HG03139 (cell line): ENCODE measurements around the gene PRSS50.

Experiments used
- ATAC-seq: cut with Tn5 transposase; IDR thresholded peaks from one replicate; pipeline ENCODE4 v1.9.1; 2021; ENCODE audit not compliant: unreplicated experiment

PRSS50 gene

DNA sequence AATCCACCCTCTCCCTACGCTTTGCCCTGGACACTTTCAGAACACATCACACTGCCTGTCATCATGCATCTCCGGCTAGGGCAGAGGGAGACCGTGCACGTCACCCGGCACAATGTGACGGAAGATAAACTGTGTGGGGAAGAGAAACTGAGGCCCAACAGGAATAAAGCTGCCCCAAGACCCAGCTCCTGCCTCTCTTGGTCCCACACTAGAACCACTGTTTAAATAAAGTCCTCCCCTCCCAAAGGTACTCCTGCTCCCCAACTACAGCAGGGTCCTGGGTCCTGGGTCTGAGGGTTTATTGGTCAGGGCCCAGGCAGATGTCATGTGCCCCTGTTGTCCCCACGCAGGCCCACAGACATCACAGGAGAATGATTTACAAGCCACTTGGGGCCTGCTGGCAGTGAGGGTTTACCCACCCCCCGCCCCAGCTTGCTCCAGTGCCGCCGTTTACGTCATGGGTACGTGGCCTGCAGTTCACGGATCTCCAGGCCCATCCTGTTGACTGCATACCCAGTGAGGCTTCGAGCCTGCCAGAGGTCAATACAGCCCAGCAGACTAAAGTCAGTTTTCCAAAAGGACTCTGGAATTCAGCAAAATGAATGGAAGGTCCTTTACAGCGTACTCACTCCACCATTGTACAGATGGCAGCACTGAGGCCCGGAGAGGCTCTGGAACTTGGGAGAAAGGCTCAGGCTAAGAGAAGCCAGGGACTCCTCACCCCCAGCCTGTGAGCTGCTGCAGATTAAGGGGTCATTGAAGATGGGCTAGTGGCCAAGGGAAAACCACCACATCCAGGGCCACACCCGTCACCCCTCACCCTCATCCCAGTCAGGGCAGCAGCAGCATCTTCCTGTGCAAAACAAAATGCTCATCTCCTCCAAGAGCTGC is 47.4 kb downstream of the PRSS50 start:
- ATAC-seq, result no peak

DNA sequence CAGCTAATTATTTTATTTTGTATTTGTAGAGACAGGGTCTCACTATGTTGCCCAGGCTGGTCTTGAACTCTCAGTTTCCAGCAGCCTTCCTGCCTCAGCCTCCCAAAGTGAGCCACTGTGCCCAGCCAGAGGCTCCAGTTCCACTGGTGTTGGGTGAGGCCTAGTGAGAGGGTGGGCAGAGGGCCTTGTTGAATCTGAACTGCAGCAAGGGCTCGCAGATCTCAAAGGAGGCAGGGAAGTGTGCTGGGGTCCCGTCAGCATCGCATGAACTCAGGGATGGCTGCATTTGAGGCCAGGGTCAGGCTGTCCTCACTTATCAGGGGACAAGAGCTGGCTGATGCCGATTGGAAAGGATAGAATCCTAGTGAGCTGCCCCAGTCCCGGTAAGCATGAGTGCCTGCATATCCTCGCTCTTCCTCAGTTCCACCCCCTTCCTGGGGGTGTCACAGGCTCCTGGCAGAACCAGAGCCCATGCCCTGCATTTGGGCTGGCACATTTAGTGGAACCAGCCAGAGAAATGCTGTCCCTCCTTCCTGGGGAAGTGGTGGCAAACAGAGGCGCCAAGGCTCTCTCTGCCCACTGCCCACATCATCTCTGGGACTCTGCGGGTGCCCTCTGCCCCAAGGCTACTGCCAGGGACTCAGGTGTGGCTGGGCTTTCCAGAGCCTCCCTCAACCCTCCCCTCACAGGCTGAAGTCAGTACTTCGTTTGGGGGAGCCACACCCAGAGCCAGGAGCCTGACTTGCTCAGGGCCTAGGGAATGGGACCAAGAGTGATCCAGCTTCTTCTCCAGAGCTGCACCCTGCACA is 48.3 kb downstream of the PRSS50 start:
- no peak for ATAC-seq

DNA sequence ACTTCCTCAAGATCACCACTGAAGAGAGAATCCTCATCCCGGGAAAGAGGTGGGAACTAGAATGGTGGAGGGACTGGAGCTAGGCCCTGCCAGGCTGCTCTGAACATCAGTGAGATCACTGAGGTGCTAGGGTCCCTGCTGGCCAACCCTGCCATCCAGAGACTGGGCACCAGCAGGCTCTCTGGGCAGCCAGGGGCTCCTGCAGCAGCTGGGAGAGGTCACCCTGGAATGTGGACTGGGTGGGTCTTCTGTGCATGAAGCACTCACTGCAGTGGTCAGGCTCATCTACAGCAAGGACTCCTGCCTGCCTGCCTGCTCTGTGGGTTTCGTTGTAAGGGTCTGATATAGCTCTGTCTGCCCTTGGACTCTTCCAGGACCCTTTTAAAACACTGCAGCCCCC is 49.1 kb downstream of the PRSS50 start:
- no peak for ATAC-seq

DNA sequence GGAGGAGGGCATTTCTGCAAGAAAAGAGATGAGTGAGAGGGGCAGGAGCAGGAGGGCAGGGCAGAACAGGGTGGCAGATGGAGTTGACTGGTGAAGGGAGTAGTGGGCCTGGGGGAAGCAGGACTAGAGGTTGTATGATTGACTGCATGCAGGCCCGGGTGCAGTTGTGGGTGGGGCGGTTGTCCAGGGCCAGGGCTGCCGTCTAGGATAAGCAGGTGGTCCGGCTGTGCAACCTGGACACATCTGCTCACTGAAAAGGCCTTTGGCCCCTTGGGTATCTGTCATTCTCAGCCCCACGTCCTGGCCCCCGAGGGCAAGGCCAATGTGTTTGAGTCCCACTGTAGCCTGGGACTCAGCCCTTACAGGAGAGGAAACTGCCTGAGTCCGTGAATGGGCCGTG is 49.6 kb downstream of the PRSS50 start:
- no peak for ATAC-seq

DNA sequence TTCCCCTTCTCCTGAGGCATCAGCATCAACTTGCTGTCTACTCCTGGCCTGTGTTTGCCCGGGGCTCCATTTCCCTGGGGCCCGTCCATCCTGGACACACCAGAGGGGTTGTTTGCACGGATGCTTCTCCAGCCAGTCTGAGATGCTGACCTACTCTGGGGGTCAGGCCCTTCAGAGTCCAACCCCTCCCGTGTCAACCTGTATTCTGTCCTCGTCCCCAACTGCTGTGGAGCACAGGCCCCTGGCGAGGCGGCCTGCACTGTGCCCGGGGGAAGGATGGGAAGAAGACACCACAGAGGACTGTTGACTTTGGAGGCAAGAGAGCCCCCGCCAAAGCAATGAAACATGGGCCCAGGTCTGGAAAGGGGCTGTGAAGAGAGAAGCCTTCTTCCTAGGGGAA is 50.0 kb downstream of the PRSS50 start:
- ATAC-seq, result no peak

DNA sequence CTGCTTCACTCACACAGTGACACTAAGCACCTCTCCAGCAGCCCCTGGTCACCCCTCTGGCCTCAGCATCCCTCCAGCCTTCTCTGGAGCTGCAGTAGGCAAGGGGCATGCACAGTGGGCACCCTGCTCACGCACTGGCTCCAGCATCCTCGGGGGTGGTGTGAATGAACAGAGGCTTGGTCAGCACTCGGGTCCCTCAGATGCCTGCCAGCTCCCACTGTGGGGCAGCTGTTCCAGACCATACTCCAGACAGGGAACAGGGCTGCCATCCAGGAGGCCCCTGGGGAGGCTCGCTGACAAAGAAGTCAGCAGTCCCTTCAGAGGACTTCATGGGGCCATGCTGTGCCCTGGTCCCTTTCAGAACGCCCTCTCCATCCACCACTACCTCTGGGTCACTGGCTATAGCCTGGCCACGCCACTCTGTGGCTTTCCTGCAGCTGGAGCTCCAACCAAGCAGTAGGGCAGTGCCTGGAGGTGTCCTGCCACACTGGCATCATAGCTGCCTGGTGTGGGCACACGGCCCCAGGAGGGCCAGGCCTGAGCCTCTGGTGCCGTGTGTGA is 50.5 kb downstream of the PRSS50 start:
- no peak for ATAC-seq

DNA sequence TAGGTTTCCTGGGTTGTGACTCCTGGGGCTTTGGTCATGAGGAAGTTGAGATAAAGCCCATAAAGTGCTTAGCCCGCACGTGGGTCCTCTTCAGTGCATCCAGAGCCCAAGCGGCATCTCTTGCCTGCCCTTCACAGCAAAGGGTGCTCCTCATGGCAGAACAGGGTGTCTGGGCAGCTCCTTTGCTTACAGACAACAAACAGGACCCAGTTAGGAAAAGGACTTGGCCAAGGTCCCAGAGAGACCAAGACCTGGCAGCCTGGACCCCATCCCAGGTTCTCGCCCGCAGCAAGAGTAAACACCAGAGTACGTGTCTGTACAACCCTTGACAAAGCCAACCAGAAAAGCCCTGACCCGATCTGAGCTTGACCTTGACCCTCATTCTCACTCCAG is 51.2 kb downstream of the PRSS50 start:
- ATAC-seq, result no peak

DNA sequence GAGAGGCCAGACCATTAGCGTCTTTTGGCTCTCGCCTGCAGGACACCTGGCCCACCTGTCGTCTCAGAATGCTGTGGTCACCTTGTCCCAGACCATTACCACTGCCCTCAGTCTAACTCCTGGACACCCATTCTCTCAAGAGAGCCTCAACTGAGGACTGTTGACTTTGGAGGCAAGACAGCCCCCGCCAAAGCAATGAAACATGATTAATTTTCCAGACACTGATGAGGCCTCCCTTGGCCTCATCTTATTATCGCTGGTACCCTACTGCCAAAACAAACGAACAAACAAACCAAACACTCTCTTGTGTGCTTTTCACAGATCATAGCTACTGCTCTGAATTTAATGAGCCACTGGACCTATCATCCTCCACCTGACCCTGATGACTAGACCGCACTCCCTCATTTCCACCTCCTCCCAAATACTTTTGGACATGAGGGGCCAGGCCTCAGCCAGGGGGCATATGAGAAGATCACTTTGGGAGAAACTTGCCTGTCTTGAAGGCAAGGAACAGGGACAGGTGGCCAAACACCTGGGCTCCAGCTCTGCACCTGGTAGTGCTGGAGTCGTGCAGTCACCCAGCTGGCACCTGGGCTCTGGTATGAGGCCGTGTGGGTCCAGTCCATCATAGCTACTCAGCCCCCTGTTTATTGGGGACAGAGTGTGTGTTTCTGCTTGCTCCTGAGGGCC is 51.8 kb downstream of the PRSS50 start:
- no peak for ATAC-seq

DNA sequence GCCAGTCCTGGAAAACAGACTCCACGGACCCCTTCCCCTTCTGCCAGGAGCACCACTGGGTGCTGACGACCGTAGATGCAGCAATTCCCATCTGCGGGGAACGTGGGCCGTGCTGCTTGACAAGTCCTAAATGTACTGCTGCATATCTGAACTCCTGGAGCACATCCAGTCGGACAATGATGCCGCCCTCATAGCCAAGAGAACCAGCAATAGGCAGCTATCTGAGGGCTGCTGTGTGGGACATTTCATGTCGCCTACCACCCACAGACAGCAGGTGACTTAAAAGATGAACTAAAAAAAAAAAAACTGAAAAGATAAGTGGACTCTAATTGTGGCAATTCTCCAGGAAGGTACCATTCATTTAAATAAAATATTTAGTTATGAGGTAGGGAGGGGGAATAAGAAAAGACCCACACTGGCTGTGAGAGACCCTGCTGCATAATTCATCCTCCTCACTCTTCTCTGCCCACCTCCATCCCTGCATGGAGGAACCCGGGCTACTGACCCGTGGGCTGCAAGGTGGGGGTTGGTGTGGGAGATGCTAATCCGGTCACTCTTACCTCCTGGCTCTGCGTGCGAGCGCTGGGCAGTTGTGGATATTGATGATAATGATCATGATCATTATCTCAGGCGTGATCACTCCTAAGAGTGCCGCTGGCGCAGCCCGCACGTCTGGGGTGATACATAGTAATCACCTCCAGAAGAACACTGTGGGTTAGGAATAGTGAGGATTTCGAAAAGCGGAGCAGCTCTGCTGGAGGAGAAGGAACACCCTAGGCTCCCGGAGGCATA is 52.5 kb downstream of the PRSS50 start:
- ATAC-seq, result no peak

DNA sequence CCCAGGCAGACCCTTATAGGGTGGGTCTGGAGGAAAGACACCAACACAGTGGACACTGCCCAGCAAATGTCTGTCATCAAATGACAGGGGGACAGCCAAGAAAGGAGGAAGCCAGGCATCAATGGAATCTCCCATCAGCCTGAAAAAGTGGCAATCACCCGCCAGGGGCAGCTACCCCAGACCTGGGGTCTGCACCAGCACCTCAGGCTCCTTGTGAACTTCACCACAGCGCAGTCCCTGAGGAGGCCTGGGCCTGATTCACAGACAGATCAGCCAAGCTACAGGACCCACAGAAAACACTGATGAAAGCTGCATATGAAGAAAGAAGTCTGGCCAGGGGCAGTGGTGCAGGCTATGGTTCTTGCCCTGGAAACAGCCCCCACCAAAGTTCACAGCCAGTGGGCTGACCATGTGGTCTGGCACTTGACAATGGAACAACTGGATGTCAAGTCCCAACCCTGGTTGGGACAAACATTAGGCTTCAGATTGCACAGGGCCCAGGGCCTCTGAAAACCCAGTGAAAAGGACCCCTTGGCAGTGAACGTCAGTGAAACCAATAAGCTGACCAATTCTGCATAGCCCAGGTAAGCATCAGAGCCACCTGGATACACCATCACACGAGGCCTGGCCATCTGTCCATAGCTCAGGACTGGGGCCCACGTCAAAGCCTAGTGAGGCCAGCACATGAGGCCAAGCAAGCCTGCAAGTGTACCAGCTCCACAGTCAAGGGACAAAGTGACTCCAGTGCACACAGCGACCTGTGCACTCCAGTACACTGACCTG is 53.3 kb downstream of the PRSS50 start:
- ATAC-seq, result no peak

DNA sequence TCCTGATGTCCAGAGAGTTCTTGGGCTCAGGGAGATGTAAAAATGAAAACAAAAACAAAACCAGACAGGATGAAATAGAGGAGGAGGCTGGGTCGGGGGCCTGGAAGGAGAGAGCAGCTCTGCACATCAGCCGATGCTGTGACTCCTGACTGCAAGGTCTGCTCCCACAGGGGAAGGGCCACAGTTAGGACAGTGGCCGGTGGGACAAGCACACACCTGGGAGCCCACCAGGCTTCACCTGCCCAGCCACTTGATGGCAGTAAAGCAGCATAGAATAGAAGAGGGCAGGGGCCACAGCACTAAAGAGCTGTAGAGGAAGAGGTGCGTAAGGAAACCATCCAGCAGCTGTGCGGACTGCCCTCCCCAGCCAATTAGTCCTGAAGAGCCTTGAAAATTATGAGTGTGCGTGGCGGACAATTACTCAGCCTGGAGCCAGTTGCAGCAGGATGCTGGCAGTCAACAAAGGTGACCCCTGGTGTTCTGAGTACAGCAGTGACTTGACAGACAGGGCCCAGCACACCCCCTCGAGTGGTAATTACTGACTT is 54.0 kb downstream of the PRSS50 start:
- no peak for ATAC-seq

DNA sequence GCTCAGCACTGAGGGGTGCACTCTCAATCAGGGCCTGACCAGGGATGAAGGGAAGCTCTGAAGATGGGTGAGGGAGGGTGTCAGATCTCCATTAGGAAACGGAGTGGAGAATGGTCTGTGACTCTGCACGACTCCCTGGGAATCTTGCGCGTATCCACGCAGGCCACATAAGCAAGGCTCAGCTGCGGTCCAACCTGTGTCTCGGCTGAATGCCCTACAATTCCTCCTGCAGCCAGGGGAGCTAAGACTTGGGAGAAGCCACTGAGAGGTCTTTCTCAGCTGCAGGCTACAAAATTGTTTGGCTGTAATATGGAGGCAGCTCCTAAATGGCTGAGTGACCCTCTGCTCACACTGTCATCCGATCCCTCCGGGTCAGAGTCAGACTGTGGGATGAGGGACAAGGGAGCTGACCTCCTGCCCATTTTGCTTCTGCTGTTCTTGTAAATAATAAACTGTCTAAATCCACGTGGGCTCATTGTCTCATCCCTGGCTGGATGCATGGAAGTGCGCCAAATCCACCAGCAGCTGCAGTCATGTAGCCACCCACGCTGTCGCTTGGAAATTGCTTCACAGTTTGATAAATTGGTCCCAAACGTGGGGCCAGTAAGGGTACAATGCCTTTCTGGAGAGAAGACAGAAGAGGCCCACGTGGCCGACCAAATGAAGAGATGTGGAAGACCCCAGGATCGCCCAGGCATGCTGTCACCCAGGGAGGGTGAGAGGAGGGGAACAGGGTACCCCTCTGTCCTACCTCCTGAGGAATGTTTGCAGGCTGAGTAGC is 54.7 kb downstream of the PRSS50 start:
- ATAC-seq, result no peak
